ELF-1 (cell line): Measurements from ENCODE around the gene PCDH12.

Source experiments
- DNase-seq: peaks from one replicate; pipeline ENCODE4 v3.0.0-alpha.2; 2016; ENCODE audit warnings: low read depth, low spot score

PCDH12 gene

DNA sequence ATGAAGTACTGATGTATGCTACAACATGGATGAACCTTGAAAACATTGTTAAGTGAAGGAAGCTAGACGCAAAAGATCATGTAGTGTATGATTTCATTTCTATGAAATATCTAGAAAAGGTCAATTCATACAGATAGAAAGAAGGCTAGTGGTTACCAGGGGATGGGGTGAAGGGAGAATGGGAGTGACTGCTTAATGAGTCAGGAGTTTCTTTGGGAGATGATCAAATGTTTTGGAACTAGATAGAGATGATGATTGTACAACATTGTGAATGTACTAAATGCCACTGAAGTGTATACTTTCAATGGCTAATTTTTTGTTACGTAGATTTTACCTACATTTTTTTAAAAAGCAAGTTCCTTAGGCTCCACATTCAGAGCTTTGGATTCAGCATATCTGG lies 49.2 kb downstream of the PCDH12 start:
- no peak for DNase-seq

DNA sequence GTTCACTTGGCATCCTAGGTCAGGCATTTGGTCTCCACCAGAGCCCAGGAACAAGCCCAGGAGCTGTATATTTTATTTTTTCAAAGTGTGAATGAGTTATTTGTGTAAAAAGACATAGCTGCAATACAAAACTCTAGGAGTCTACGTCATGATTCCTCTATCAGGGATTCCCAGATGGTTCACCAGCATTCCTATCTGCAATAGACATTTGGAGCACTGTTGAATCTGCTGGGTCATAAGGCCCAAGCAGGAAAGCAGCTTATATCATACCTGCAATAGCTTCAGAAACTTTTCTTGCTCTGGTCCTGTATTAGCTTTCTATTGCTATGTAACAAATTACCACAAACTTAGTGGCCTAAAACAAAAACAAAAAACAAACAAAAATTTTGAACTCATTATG lies 51.0 kb downstream of the PCDH12 start:
- no peak for DNase-seq

DNA sequence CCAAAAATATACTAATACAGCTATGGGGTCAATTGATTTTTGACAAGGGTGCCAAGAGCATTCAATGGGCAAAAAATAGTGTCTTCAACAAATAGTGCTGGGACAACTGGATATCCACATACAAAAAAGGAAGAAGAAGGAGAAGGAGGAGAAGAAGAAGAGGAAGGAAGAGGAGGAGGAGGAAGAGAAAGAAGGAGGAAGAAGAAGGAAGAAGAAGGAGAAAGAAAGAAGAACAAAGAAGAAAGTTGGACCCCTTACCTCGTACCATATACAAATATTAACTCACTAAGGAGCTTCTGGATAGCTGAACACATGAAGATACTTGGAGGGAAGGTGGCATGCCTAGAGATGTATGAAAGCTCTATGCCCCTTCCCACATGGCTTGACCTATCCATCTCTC lies 51.5 kb downstream of the PCDH12 start:
- DNase-seq: no peak

DNA sequence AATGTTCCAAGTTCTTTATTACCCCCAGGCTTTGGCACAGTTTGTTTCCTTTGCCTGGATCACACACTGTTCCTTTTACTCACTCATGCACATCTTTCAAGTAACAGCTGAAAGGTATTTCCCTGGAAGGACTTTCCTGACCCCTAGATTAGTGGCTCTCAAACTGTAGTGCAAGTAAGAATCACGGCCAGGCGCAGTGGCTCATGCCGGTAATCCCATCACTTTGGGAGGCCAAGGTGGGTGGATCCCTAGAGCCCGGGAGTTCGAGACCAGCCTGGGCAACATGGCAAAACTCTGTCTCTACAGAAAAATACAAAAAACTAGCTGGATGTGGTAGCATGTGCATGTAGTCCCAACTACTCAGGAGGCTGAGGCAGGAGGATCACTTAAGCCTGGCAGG lies 53.5 kb downstream of the PCDH12 start:
- no peak for DNase-seq

DNA sequence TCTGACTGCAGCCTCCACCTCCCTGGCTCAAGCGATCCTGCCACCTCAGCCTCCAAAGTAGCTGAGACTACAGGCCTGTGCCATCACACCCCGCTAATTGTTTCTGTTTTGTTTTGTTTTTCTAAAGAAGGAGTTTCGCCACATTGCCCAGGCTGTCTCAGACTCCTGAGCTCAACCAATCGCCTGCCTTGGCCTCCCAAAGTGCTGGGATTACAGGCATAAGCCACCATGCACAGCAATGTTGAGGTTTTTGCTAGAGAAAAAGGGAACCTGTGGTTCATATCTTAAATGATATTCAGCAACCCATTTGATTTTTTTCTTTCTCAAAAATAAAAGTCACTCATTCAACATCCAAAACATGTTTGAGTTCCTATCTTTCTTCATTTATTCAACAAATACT lies 54.7 kb downstream of the PCDH12 start:
- no peak for DNase-seq

DNA sequence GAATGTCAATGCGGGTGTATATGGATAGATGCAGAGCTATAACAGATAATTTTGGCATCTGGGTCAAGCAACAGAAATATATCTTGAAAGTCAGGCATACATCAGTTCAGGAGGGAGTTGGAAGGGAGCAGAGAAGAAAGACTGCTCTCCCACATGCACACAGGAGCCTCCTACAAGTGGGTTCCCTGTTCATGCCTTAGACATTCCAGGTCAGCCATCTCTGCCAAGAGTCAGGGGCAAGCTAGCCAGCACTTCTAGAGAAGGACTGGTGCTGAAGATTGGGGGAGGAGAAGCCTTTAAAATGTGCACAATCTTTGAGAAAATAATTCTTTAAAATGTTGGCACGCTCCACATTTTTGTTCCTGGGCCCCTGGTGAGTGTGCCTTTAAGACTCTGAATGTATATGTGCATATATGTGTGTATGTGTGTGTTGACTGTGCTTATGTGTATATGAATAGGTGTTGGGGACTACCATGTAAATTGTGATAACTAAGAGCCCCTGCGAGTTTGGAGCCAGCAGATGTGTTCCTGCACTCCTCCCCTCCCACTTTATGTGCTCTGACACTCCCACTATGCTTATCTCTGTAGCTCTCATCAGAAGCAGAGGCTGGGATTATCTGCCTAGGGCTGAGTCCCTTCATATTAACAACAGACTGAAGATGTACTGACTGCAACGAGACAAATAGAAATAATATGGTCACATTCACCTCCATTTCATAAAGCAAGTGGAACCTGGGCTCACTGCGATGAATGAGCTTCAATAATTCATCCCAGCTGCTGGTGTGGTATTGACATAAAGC lies 55.8 kb downstream of the PCDH12 start:
- DNase-seq: no peak

DNA sequence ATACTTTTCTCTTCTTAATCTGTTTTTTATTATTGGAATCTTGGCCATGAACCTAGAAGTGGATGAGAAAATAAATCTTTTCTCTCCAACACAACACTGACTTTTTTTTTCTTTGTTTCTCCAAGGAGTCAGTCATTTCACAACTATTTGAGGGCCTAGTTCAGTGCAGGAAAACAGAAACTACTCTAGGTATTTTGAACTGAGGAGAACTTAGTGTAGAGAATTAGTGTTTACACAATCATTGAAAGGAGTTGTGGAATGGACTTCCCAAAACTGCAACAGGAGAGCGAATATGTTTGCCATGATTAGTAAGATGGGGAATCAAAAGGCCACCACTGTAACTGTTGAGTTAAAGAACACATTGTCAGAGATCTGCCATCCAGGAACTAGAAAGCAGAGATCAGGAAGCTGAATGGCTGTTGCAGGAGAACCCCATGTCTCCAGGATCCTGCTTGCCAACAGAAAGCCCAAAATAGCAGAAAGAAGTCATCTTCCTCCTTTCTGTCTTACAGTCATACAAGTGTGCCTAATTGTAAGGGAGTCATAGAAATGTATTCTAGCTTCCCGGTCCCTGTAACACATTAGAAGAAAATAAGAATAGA lies 59.5 kb downstream of the PCDH12 start:
- no peak for DNase-seq

DNA sequence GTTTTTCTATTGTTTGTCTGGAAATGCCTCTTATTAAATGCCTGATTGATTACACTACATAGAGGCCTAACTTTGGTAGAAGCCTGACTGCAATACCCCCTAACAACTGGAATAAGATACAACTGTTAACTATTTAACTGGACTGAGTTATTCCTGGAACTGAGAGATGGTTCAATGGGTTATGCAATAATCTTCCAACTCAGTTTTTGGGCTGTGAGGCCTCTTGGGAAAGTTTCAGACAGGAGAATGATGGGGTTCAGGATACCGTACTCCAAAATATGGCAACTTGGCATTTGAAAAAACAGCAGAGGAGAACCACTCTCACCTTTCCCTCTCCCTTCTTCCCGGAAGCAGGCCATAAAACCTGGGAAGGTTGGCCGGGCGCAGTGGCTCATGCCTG lies 60.6 kb downstream of the PCDH12 start:
- no peak for DNase-seq
